ENCODE measurements around the gene TK2.
"Not testable (repeated sequence)": the region's sequence is repeated elsewhere in the genome, so short reads cannot be mapped to it uniquely, and the experiment has no call there.

The TK2 gene

DNA sequence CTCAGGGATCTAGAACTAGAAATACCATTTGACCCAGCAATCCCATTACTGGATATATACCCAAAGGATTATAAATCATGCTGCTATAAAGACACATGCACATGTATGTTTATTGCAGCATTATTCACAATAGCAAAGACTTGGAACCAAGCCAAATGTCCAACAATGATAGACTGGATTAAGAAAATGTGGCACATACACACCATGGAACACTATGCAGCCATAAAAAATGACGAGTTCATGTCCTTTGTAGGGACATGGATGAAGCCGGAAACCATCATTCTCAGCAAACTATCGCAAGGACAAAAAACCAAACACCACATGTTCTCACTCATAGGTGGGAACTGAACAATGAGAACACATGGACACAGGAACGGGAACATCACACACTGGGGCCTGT, 48.4 kb downstream of the TK2 start:
- not testable (repeated sequence) for DNase-seq

DNA sequence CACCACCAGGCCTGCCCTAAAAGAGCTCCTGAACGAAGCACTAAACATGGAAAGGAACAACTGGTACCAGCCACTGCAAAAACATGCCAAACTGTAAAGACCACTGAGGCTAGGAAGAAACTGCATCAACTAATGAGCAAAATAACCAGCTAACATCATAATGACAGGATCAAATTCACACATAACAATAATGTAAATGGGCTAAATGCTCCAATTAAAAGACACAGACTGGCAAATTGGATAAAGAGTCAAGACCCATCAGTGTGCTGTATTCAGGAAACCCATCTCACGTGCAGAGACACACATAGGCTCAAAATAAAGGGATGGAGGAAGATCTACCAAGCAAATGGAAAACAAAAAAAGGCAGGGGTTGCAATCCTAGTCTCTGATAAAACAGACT, 52.0 kb downstream of the TK2 start:
- not testable (repeated sequence) for DNase-seq

DNA sequence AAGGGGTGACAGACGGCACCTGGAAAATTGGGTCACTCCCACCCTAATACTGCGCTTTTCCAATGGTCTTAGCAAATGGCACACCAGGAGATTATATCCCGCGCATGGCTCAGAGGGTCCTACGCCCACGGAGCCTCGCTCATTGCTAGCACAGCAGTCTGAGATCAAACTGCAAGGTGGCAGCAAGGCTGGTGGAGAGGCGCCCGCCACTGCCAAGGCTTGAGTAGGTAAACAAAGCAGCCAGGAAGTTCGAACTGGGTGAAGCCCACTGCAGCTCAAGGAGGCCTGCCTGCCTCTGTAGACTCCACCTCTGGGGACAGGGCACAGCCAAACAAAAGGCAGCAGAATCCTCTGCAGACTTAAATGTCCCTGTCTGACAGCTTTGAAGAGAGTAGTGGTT, 53.7 kb downstream of the TK2 start:
- DNase-seq: not testable (repeated sequence)

DNA sequence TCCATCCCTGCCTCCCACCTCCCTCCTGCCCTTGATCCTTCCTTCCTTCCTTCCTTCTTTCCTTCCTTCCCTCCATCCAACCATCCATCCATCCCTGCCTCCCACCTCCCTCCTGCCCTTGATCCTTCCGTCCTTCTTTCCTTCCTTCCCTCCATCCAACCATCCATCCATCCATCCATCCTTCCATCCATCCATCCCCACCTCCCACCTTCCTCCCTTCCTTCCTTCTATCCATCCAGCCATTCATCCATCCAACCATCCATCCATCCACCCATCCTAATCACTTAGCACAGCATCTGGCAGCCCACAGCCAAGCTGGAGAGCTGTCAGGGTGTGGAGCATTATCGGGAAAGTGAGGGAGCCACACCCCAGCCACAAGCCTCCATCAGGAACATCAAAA, 54.5 kb downstream of the TK2 start:
- DNase-seq: no peak

DNA sequence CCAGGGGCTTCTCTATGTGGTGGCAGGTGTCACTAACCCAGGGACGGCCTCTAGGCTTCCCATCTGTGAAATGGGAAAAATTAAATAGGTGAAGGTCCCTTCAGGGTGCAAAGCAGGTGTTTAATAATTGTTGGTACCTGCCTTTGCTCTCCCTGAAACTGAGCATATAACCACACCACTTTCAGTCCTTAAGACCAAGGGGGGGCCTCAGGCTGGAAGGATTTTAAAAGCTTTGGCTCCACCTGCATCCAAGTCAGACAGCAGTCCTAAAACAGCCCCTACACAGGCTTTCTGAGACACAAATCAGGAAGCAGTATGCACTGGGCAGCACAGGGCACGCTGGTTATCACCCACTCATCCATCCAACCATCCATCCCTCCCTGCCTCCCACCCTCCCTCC, 55.0 kb downstream of the TK2 start:
- no peak for DNase-seq

DNA sequence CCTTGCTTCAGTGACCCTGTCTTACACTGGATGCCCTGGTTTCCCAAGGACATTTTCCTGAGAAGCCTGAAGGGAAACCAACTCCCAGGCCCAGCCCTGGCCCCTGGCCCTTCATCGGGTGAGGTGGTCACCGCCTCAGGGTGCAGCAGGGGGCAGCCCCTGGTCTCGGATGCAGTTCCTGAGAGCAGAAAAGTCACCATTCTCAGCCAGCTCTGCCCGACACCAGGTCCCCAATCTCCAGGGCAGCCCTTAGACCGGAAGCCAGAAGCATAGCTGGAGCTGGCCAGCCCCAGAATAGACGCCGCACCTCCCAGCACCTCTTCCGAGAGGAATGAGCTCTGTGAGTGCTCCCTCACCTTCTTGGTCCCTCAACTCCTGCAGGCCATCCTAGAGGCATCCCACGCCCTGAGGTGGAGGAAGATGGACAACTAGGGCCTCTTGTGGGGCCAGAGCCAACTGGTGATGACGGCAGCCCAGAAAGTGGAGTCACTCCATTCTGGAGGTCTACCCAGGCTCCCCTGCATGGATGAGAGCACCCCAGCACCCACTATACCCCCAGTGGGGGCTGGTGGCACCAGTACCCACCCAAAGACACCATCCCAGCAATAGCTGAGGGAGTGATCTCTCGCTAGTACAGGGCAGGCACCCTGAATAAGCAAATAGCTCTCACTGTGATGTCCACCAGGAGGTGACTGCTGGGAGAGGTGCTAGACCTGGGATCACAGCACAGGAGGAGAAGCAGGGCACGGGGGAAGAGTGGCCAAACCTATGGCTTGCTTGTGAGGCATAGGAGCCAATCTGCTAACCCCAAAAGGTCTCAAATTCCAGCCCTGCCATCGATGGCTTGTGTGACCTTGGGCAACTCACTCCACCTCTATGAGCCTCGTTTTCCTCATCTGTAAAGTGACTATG, 56.2 kb downstream of the TK2 start:
- no peak for DNase-seq

DNA sequence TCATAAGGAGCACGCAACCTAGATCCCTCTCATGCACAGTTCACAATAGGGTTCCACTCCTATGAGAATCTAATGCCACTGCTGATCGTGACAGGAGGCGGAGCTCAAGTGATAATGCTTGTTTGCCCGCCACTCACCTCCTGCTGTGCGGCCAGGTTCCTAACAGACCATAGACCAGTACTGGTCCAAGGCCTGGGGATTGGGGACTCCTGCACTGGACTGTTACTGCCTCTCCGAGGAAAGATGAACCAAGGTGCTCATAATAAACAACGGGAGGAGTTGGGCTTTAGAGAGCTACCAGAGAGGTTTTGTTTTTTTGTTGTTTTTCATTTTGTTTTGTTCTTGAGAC, 58.2 kb downstream of the TK2 start:
- no peak for DNase-seq

DNA sequence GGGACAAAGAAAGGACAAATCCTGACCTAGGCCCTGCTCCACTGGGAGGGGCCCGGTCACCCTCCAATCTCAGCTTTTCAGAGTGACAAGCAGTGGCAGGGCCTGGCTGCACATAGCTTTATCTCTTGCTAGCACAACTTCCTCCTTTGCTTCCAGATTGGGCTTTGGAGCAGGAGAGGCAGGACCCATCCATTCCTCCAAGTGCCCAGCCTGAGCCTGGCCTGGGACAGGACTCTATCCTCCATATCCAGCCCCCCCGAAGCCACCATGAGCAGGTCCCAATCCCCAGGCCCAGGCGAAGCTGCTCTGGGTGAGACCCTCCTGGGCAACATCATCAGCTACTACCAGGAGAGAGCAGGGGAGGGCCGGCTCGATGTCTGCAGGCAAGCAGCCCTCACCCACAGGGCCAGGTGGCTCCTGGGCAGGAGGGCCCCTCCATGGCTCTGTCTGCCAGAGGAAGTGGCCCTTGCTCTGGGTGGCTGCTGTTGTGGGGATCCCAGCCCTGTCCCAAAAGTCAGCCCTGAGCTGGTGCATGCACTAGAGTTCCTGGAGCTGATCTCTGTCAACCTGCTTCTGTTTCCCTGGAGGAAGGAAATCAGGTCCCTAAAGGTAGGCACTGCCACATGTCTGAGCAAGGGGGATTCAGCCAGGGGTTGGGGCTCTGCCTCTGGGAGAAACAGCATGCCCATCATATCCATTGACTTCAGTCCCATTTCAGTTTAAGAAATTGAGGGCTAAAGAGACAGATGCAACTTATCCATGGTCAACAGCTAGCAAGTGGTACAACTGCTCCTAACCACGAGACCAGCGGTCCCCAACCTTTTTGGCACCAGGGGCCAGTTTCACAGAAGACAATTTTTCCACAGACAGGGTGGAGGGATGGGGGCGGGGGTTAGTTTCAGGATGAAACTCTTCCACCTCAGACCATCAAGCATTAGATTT, 58.9 kb downstream of the TK2 start:
- no peak for DNase-seq

DNA sequence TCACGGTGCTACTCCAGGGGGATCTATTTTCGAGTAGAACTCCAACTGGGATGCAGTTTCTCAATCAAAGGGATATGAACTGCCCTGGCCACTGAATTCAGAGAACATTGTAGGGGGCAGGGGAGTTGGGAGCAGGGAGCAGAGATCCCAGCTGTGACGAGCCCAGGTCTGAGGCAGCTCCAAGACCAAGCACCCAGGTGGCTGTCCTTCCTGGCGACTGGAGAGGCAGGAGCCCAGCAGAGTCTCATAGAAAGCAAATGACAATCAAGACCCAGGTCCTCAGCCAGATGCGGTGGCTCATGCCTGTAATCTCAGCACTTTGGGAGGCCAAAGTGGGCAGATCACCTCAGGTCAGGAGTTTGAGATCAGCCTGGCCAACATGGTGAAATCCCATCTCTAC, 60.1 kb downstream of the TK2 start:
- no peak for DNase-seq

DNA sequence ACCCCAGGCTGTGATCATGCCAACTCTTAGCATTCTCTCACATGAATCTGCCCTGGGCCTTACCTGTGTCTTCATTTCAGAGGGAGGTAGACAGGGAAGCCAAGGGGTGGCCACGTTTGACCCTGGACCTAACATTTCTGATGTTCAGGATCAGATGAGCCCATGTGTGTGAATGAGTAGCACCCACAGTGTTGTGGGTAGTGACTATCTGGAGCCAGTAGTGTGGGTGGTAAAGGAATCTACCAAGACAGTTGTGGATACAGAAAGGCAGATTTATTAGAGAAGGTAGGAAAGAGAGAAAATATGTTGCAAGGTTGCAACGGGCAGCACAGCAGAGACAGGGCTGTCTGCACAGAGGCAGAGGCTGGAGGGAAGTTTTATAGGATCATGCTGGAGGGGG, 60.5 kb downstream of the TK2 start:
- no peak for DNase-seq

DNA sequence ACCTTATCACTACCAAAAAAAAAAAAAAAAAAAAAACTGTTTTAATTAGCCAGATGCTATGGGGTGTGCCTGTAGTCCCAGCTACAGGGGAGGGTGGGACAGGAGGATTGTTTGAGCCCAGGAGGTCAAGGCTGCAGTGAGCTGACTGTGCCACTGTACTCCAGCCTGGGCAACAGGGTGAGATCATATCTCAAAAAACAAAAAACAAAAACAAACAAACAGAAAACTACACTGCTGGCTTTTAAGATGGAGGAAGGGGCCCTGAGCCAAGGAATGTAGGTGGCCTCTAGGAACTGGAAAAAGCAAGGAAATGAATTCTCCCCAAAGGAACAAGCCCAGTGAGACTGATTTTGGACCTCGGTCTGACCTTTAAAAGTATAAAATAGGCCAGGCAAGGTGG, 61.4 kb downstream of the TK2 start:
- DNase-seq: no peak

DNA sequence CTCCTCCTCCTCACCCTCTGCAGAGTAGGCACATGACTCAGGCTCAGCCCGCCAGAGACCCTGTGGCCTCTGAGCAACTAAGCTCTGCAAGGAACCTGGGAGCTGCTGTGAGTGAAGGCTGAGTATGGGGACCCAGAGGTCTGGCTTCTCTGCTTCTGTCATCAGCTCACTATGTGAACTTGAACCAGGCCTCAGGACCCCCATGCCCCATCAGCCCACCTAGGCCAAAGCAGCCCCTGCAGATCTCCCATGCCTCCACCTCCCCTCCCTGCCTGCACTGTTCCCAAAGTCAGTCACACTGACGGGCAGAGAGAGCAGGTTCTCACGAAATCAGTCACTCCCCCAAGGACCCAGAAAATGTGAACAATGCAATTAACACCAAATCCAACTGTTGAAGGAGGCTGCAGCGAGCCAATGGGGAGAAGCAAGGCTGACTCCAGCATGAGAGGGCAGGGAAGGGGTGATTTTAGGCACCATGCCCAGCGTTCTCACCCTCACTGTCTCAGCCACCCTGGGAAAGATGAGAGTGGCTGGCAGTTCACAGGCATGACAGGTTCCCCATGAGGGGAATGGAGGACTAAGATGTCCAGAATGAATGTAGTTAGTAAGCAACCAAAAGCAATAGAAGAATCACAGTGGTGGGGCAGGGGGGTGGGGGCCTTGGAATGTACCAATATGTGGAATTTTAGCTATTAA, 62.2 kb downstream of the TK2 start:
- no peak for DNase-seq

DNA sequence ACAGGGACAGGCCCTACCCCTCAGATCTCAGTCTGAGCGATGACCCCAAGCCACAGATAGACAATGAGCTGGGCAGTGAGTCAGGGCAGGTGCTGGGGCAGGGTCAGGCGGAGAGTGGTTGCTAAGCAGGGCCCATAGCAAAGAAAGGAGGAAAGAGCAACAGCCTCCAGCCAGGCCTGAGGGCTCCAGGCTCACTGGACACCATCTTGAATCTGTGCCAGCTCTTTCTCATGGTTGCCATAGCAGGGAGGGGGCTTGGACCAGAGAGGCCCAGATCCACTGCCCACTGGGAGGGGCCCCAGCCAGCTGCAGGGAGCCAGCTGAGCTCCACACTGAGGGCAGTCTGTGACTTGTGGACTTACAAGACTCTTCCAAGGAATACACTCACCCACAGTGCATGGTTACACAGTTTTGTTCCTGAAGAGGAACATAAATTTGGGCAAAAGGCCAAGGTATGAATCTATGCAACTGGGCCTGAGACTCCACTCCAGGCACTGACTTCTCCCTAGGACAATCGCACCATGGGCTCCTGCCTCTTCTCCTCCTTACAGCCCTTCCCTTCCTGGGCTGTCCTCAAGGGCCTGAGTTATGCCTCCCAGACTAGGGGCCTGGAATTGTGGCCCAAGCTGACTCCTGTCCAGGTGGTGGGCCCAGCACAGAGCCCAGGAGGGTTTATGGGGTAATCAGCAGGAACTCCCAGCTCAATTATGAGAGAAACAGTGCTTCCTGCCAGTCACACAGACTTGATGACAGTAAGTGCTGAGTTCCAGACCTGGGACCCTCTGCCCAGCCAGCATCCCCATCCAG, 62.9 kb downstream of the TK2 start:
- no peak for DNase-seq

DNA sequence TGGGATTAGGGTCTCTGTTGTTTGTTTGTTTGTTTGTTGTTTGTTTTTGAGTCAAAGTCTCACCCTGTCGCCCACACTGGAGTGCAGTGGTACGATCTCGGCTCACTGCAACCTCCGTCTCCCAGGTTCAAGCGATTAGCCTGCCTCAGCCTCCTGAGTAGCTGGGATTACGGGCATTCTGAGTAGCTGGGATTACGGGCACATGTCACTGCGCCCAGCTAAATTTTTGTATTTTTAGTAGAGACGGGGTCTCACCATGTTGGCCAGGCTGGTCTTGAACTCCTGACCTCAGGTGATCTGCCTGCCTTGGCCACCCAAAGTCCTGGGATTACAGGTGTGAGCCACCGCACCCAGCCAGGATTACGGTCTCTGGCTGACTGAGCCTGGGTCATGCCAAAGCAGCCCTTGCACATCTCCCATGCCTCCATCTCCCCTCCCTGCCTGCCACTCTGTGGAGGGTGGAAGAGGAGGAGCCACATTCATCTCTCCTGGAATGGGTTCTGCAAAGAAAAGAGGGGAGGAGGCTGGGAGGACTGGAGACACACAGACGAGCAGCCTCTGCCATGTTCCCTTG, 63.6 kb downstream of the TK2 start:
- no peak for DNase-seq

DNA sequence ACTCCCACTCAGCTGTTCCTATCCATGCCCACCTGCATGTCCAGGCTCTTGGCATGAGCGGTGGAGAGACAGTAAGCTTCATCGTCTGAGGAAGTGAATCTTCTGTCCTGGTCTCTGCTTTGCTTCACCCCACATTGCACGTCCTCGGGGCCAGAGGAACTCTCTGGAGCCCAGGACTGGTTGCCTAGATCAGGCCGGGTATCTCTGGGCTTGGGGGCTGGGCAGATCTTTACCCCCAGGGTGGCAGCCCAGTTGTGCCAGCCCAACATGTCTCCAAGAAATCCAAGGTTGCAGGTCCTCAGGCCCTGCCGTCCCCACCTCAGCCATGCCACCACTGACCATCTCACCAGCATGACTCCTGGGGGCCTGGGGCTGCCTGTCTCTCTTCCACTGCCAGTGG, 64.5 kb downstream of the TK2 start:
- no peak for DNase-seq

DNA sequence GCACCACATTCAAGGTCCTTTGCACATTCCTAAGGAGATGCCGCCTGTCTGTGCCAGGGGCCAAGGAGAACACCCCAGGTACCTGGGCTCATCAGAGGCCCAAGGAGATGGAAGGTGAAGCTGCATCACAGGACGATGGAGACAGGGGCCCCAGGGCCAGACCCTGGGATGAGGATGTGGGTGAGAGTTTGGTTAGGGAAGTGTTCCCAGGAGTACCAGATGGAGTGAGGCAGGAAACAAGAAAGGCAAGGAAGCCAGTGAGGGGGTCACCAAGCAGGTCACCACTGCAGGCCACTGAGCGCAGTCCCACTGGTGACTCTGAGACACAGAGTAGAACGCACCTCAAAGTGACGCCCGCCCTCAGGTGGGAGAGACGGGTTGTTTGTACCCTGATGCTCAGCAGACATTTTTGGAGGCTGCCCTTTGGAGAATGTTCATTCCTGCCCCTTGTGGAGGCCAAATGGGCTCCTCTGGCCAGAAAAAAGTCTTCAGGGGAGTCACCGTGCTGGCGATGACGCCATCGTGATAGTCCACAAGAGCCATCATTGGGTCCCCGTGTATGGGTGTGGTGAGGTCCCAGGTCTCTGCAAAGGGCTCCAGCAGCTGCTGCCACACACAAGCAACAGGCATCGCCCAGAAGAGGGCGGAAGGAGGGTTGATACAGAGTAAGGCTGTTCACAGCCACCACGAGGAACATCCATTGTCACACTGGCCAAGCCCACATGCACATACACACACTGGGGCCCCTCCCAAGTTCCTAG, 65.3 kb downstream of the TK2 start:
- DNase-seq: no peak

DNA sequence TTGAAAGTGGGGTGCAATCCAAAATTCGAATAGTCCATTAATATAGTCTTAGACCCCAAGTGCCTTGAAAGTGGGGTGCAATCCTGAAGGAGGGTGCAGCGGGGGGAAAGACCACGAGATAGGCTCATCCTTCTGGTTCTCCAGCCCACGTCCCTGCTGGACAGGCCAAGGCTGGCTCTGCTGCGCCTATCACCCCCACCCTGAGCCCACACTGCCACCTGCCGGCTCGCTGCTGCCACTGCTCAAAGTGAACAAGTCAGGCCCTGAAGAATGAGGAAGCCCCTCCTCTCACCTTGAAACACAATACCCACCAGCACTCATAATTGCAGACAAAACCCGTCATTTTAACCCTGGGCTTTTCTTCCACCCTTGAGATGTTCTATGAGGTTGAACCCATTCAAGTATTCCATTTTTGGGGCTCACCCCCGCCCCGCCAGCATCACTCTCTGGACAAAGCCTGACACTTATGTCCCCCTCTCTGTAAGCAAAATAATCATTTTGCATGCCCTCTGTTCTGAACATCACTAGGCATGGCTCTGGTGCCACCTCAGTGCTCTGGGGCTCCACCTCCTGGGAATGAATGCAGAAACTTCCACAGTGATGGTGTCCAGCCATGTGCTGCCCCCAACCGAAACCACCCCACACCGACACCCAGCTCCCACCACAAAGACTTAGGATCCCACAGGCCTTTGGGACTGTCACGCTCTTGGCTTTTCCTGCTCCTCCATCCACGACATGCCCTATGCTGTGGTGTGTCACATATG, 66.1 kb downstream of the TK2 start:
- peak; percentile 77 for DNase-seq

DNA sequence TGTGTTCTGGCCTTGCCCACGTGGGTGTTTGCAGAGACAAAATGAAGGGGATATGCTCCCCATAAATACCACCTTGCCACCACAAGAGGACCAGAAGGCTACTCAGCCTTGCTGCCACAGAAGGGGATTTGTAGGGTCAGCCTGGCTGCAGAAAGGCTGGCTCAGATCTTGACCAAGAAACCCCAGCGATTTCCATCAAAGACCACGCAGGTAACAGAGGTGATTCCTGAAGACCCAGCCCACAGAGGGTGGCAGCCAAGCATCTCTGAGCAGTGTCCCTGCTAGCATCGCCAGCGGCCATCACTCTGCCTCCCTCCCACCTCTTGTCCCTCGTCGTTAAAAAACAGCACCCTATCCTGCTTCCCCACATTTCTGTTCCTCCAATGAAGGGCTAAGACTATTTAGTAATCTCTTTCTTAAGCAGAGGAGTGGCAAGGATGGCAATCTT, 68.0 kb downstream of the TK2 start:
- no peak for DNase-seq

DNA sequence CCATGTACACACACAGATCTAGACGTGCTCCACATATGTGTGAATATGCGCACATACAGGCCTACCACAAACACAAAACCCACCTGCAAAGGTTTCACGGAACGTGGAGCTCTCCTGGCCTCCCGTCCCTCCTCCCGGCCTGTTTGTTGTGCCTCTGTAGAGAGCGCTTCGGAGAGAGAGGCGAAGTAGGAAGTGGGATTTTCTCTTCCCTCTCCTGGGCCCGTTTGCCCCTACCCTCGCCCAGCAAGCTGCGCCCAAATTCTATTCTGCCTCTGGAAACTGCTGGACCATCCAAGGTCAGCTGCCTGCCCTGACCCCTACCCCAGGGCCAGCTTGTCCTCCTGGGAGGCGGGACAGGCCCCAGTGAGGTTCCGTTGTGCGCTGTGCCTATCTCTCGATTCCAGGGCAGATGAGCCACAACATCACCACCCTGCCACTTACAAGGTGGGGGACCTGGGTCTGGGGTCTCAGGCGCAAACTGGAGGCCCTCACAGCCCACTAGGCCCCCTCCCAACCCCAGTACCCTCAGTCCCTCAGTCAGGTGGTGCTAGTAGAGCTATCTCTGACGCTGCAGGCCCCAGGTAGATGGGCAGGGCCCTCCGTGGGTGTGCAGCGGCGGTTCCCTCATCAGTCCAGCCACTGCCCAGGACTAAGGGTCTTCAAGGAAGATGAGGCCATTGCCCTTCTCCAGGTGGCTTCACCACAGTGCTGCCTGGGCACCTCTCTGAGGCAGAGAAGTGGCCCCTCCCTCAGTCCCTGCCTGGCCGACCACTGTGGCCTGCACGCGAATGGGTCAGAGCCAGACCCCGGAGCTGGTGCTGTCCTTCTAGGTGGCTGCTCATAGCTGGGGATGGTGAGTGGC, 68.6 kb downstream of the TK2 start:
- DNase-seq: no peak

Measured in CD4-positive, alpha-beta T cell treated with Interleukin-10 for 1 hour (primary cell).